Stimulated activated CD4-positive, alpha-beta T cell treated with anti-CD3 and anti-CD28 coated beads, Interleukin-12 subunit alpha, Interleukin-12 subunit beta, amount 100 ng/mL, for 4 hours (primary cell): ENCODE results near the gene PKD1.
"Not testable (repeated sequence)": the region's sequence is repeated elsewhere in the genome, so short reads cannot be mapped to it uniquely, and the experiment has no call there.

Source experiments
- DNase-seq: peaks from one replicate; pipeline ENCODE4 v3.0.0-alpha.2; 2020

PKD1 gene

DNA sequence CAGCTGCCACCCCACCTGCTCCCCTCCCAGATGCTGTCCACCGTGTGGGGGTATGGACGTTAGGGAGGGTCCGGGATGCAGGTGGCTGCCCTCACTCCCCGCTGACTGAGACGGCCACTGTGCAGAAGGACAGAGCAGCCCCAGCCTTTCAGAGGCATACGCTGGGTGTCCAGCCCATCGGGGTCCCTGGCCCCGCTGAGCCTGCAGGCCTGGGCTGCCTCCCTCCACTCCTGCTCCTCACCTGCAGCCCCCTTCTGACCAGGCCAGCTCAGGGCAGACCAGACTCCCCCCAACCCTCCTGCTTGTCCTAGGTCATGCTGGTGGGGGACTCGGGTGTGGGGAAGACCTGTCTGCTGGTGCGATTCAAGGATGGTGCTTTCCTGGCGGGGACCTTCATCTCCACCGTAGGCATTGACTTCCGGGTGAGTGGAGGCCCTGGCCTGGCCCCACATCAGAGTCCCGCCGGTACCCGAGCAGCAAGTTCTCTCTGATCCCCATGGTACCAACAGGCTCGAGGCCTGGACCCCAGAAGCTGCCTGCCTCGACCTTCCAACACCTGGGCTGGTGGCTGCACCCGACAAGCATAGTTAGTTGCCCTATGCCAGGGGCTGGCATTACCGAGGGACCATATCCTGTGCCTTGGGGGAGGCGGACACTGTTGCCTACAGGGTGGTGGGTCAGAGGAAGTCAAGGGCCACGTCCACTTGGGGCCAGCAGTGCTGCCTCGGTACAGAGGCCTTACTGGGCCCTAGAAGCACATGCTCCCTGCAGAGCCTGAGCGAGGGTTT, 14.1 kb upstream of the PKD1 start:
- DNase-seq = peak; percentile 28

- peak; percentile 20 for DNase-seq
Measured at GRCh38 chr16:2148714-2149629, 13.3 kb upstream of the PKD1 start.

GRCh38 chr16:2147981-2148671, 12.4 kb upstream of the PKD1 start, which contains the start of gene RAB26:
TSS of gene RAB26 (plus strand) at chr16:2148625. CDS start at chr16:2148784, 159 bp downstream.
- DNase-seq = peak; percentile 57

DNA sequence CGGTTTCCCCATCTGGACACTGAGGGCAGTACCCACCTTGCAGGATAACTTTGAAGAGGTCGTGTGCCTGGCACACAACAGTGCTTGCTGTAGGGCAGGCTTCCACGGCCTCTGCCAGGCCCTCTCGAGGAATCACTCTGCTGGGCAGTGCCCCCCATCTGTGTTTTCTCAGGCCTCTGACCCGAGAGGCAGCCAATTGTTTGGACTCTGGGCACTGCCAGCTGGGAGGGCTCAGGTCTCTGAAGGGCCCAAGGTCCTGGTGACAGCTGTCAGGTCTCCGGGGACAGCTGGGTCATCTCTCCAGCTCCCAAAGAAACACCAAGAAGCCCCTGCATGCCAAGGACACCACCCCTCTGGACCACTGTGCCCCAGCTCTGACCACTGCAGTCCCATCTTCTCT, 11.7 kb upstream of the PKD1 start:
- DNase-seq = no peak

DNA sequence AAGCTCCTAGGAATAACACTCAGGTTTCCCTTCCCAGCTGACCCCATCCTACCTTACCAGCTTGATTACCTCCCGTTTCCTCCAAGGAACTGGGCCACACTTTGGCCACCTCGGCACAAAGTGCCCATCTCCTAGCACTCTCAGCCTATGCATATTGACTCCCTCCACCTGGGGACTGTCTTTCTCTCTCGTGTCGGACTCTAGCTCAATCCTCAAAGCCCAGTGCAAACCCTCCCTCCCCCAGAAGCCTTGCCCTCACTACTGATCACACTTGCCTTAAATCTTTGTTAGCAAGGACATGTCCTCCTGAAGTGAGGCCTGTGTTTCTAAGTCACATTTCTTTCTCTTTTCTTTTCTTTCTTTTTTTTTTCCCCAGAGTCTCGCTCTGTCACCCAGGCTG, 10.1 kb upstream of the PKD1 start:
- DNase-seq = no peak

GRCh38 chr16:2143878-2144485, 8.3 kb upstream of the PKD1 start:
- no peak for DNase-seq

GRCh38 chr16:2142942-2143877, 7.5 kb upstream of the PKD1 start:
- no peak for DNase-seq

DNA sequence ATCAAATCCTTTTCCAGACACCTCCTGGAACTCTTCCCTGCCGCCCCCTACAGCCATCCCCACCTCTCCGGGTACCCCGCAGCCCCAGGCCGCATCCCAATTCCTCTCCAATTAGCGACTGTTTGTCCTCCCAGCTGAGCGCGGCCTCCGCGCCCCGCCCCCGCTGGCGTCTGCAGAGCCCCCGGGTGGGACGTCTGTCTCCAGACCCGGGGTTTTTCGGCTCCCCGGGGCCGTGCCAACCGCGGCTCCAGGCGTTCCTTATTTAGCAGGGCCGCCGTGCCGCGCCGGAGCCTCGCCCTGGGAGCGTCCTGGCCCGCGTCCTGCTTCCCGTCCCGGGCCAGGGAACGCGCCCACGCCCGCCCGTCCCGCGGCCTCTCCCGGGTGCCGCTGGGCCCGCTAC, 627 bp downstream of the PKD1 start:
- DNase-seq = not testable (repeated sequence)

DNA sequence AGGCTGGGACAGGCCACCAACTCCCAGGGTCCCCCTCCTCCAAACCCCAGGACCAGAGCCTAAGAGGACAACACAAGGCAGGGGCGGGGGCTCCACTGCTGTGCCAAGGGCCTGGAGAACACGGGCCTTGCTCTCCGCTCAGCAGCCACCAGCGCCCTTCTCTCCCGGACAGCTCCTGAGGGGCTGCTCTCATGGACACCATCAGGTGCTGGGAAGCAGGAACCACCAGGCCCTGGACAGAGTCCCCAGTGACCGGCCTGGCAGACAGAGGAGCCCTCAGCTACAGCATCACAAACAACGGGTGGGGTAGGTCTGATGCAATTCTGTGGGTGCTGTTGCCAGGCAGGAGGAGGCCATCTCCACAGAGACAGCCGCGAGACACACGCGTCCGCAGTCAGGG, 1.9 kb downstream of the PKD1 start:
- not testable (repeated sequence) for DNase-seq

- not testable (repeated sequence) for DNase-seq
Measured at GRCh38 chr16:2129890-2130447, 5.7 kb downstream of the PKD1 start.

DNA sequence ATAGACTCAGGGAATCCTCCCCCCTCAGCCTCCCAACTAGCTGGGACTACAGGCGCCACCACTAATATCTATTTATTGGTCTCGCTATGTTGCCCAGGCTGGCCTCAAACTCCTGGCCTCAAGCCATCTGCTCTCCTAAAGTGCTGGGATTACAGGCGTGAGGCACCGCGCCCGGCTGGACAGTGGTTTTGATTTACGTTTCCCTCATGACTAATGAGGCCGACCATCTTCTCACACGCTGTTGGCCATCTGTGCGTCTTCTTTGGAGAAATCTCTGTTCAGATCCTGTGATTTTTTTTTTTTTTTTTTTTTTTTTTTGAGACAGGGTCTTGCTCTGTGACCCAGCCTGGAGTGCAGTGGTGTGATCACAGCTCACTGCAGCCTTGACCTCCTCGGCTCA, 6.4 kb downstream of the PKD1 start:
- DNase-seq = not testable (repeated sequence)

- not testable (repeated sequence) for DNase-seq
Measured at GRCh38 chr16:2127630-2128280, 7.9 kb downstream of the PKD1 start.

- DNase-seq = not testable (repeated sequence)
Measured at GRCh38 chr16:2126928-2127556, 8.7 kb downstream of the PKD1 start.

DNA sequence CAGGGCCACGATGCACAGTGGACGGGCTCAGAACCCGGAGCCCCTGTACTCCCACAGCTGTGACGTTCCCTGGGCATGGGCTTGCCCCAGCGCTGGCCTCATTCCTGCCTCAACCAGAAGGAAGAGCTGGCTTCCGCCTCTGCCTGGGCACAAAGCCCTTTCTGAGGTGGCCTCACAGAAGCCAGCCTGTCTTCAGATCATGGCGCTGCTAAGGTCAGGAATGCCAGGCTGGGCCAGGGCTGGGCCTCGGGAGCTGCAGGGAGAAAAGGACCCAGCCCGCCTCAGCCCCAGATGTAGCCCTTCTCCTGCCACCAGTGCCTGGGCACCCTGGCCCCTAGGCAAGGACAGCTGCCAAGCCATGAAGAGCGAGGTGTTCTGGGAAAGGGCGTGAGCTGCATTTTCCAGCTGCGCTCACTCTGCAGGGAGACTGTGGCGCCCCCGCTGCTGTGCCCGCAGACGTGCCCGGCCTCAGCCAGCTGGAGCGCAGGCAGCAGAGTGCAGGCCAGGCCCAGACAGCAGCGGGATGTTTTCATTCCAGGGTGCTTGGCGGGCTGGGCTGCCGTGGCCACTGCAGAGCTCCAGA, 9.4 kb downstream of the PKD1 start:
- not testable (repeated sequence) for DNase-seq

GRCh38 chr16:2125609-2126008, 10.1 kb downstream of the PKD1 start:
- DNase-seq = not testable (repeated sequence)

DNA sequence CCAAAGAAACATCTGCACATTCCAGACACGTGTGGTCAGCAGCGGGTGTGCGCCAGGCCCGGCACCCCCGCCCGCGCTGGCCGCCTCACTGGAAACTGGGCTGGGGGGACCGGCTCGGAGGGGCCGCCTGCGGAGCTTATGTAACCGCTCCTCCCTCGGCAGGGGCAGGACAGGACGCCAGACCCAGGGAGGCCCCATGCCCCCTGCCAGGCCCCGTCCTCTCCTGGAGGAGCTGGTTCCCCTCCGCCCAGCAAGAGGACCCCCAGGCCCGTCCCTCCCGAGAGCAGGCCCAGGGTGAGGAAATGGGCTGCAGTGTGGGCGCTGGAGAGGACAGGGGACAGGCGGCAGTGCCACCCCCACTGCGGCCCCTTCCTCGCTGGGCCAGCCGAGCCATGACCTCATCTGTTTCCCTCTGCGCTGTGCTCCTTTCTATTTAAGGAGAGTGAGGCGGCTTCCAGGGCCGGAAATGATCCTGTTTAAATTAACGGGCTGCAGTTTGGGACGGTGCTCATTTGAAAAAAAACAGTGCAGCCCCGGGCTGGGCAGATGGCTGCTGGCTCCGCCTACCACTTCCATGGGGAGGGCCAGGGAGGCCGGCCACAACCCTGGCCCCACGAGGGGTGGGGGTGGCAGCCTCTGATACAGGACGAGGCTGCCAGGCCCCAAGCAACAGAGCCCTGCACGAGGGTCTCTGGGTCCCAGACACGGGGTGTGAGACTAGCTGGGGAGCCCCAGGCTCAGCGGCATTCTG, 10.8 kb downstream of the PKD1 start:
- DNase-seq = not testable (repeated sequence)

DNA sequence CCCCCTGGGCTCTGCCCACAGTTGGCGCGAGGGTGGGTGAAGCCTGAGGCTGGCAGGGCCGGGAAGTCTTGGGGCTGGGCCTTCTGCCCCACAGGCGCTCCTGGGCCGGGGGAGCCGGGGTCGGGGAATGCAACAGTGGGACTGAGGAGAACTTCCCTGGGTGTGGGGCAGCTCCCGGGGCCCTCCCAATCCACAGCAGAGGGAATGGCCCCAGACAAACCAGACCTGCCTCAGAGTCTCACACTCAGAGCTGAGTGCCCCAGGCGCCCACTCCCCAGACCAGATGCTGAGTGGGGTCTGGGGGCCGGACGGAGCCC, 11.4 kb downstream of the PKD1 start:
- not testable (repeated sequence) for DNase-seq

- DNase-seq = not testable (repeated sequence)
Measured at GRCh38 chr16:2123706-2124376, 11.9 kb downstream of the PKD1 start.
